Hepatocyte (in vitro differentiated cells): ENCODE data around the gene SLC46A1. TPM values are rescaled to one million over a fixed set of nuclear protein-coding genes. Genes with fewer than 3 reads are reported as not detected.
A peak's percentile ranks its signal among the peaks of the same experiment; 100 is the strongest.

Source experiments
- DNase-seq: peaks from one replicate; pipeline ENCODE4 v3.0.0-alpha.2; 2016; ENCODE audit warnings: low spot score
- H2AFZ ChIP-seq: fragments of 200-600 bp; sonication (generic); 2 replicates; pipeline ENCODE4 v1.6.0; 2016; ENCODE audit warnings: antibody characterized with exemption, mild to moderate bottlenecking
- H3K27ac ChIP-seq: fragments of 200-600 bp; sonication (generic); 2 replicates; pipeline ENCODE4 v1.5.1; 2016; ENCODE audit warnings: mild to moderate bottlenecking
- H3K27me3 ChIP-seq: fragments of 200-600 bp; sonication (generic); 2 replicates; pipeline ENCODE4 v1.6.1; 2016
- H3K36me3 ChIP-seq: fragments of 200-600 bp; sonication (generic); replicated peaks from 2 replicates; pipeline ENCODE4 v1.5.1; 2016; ENCODE audit warnings: low read depth; ENCODE audit not compliant: insufficient read depth
- H3K4me1 ChIP-seq: fragments of 200-600 bp; sonication (generic); 2 replicates; pipeline ENCODE4 v1.5.1; 2016; ENCODE audit warnings: mild to moderate bottlenecking, moderate library complexity; ENCODE audit not compliant: insufficient read depth
- H3K4me2 ChIP-seq: fragments of 200-600 bp; sonication (generic); 2 replicates; pipeline ENCODE4 v1.6.0; 2016
- H3K4me3 ChIP-seq: fragments of 200-600 bp; sonication (generic); 2 replicates; pipeline ENCODE4 v1.5.1; 2016; ENCODE audit warnings: mild to moderate bottlenecking
- H3K79me2 ChIP-seq: fragments of 200-600 bp; sonication (generic); 2 replicates; pipeline ENCODE4 v1.6.0; 2017; ENCODE audit warnings: mild to moderate bottlenecking
- H3K9me2 ChIP-seq: fragments of 200-600 bp; sonication (generic); replicated peaks from 2 replicates; pipeline ENCODE4 v1.6.0; 2017; ENCODE audit warnings: mild to moderate bottlenecking; ENCODE audit not compliant: insufficient read depth
- H3K9me3 ChIP-seq: fragments of 200-600 bp; sonication (generic); 2 replicates; pipeline ENCODE4 v1.5.1; 2016; ENCODE audit warnings: low read depth, mild to moderate bottlenecking
- H4K20me1 ChIP-seq: fragments of 200-600 bp; sonication (generic); 2 replicates; pipeline ENCODE4 v1.6.0; 2016; ENCODE audit warnings: mild to moderate bottlenecking; ENCODE audit not compliant: insufficient read depth, poor library complexity, severe bottlenecking
- CTCF ChIP-seq: fragments of 200-600 bp; sonication (generic); IDR thresholded peaks from 2 replicates; pipeline ENCODE4 v1.5.1; 2016; ENCODE audit warnings: antibody characterized with exemption, mild to moderate bottlenecking; ENCODE audit not compliant: poor library complexity
- EZH2 ChIP-seq: fragments of 200-600 bp; sonication (generic); IDR thresholded peaks from 2 replicates; pipeline ENCODE4 v1.6.1; 2016; ENCODE audit warnings: antibody characterized with exemption, mild to moderate bottlenecking, borderline replicate concordance
- EZH2phosphoT487 ChIP-seq: fragments of 200-600 bp; sonication (generic); IDR thresholded peaks from one replicate; pipeline ENCODE4 v1.6.1; 2018; ENCODE audit warnings: antibody characterized with exemption, mild to moderate bottlenecking, low read depth, moderate library complexity; ENCODE audit not compliant: unreplicated experiment, severe bottlenecking
- WGBS: methylation state at CpG from one replicate; pipeline ENCODE4 v1.1.6; 2016; ENCODE audit warnings: low lambda C conversion rate; ENCODE audit errors: missing lambda C conversion rate; 5-methylcytosine and 5-hydroxymethylcytosine counted together
- polyA plus RNA-seq: library from polyadenylated mRNA; unstranded; fragments of >200 nt; fragmentation: Nextera tagmentation; extraction: Ambion mirVana; gene quantifications from 2 replicates; pipeline ENCODE4 v1.2.1, GENCODE V29; 2016
- total RNA-seq: library from RNA; depleted of rRNA; stranded (reverse); fragments of >200 nt; gene quantifications from 2 replicates; pipeline ENCODE4 v1.2.3, GENCODE V29; 2014

Gene SLC46A1
- total and polyA plus RNA-seq, 2 experiments from 2014 or later, result 43.1 to 54.5 TPM

- under 1% methylated on average over 51 of the region's 80 CpGs for WGBS
- peak within 1 kb of the TSS; percentile 93 for H3K27ac ChIP-seq
- H3K4me2 ChIP-seq, result peak within 1 kb of the TSS; percentile 100
- H3K9me2 ChIP-seq, result no peaks in the 10 kb centered on the region
- H3K27me3 ChIP-seq, result no peaks in the 10 kb centered on the region
- H3K79me2 ChIP-seq, result peaks cover 43% of the 10 kb centered on the region
- peaks cover 8% of the 10 kb centered on the region for H3K4me1 ChIP-seq
- no peaks in the 10 kb centered on the region for H3K9me3 ChIP-seq
- peak within 1 kb of the TSS; percentile 82 for H2AFZ ChIP-seq
- no peaks in the 10 kb centered on the region for H3K36me3 ChIP-seq
- H4K20me1 ChIP-seq, result no peaks in the 10 kb centered on the region
- peak within 1 kb of the TSS; percentile 93 for H3K4me3 ChIP-seq
- TF ChIP-seq CTCF, result no peak
- no peak for TF ChIP-seq EZH2phosphoT487
- no peak for TF ChIP-seq EZH2
- DNase-seq, result peak; percentile 98
Measured at GRCh38 chr17:28357061-28357900, 48.7 kb downstream of the SLC46A1 start, which contains the start of gene POLDIP2. TSS of gene POLDIP2 (minus strand) at chr17:28357527. CDS start at chr17:28357448, 79 bp downstream.

GRCh38 chr17:28350271-28350670, 55.7 kb downstream of the SLC46A1 start:
- H3K79me2 ChIP-seq, result peaks cover 5% of the 10 kb centered on the region

GRCh38 chr17:28348979-28349378, 57.0 kb downstream of the SLC46A1 start:
- H3K27ac ChIP-seq, result no peak overlapping the region

More at GRCh38 chr17:28350271-28350670, 55.7 kb downstream of the SLC46A1 start:
- H3K27me3 ChIP-seq, result no peaks in the 10 kb centered on the region
- no peaks in the 10 kb centered on the region for H3K9me2 ChIP-seq
- no peak overlapping the region for H3K4me3 ChIP-seq
- no peaks in the 10 kb centered on the region for H3K36me3 ChIP-seq
- no peak overlapping the region for H3K27ac ChIP-seq
- no peaks in the 10 kb centered on the region for H4K20me1 ChIP-seq
- peaks cover 11% of the 10 kb centered on the region for H3K4me1 ChIP-seq
- WGBS, result 94% methylated on average over 7 of the region's 7 CpGs
- H2AFZ ChIP-seq, result no peak overlapping the region
- H3K4me2 ChIP-seq, result no peak overlapping the region
- H3K9me3 ChIP-seq, result no peaks in the 10 kb centered on the region
- DNase-seq, result no peak
- TF ChIP-seq EZH2, result no peak
- no peak for TF ChIP-seq EZH2phosphoT487
- TF ChIP-seq CTCF, result no peak

More at GRCh38 chr17:28348979-28349378, 57.0 kb downstream of the SLC46A1 start:
- Histone ChIP-seq H3K79me2 (no peaks in the 10 kb centered on the region), H3K36me3 (no peaks in the 10 kb centered on the region), H4K20me1 (no peaks in the 10 kb centered on the region), H3K9me2 (no peaks in the 10 kb centered on the region), H2AFZ (no peak overlapping the region), H3K27me3 (no peaks in the 10 kb centered on the region), H3K4me3 (no peak overlapping the region), H3K4me2 (no peak overlapping the region), H3K9me3 (no peaks in the 10 kb centered on the region), H3K4me1 (peaks cover 11% of the 10 kb centered on the region)
- no peak for DNase-seq
- TF ChIP-seq EZH2 (no peak), CTCF (no peak), EZH2phosphoT487 (no peak)
- WGBS, result 84% methylated on average over 3 of the region's 3 CpGs
